SU-DHL-6 (cell line): ENCODE measurements around the gene UMODL1.

Experiments
- EZH2phosphoT487 ChIP-seq: fragments of 200-600 bp; sonication (generic), shearing (Covaris generic); conservative IDR thresholded peaks from 2 replicates; pipeline ENCODE4 v1.6.1; 2018; ENCODE audit warnings: mild to moderate bottlenecking, antibody characterized with exemption, low read length, moderate library complexity, mixed read lengths
- TF ChIP-seq, protein P1 (sequence below): fragments of 200-600 bp; sonication (generic); IDR thresholded peaks from one replicate; pipeline ENCODE4 v1.5.1; 2017; ENCODE audit warnings: antibody characterized with exemption, mild to moderate bottlenecking, low read length, moderate library complexity; ENCODE audit not compliant: insufficient read depth, poor library complexity, severe bottlenecking

- TF ChIP-seq, protein P1, sequence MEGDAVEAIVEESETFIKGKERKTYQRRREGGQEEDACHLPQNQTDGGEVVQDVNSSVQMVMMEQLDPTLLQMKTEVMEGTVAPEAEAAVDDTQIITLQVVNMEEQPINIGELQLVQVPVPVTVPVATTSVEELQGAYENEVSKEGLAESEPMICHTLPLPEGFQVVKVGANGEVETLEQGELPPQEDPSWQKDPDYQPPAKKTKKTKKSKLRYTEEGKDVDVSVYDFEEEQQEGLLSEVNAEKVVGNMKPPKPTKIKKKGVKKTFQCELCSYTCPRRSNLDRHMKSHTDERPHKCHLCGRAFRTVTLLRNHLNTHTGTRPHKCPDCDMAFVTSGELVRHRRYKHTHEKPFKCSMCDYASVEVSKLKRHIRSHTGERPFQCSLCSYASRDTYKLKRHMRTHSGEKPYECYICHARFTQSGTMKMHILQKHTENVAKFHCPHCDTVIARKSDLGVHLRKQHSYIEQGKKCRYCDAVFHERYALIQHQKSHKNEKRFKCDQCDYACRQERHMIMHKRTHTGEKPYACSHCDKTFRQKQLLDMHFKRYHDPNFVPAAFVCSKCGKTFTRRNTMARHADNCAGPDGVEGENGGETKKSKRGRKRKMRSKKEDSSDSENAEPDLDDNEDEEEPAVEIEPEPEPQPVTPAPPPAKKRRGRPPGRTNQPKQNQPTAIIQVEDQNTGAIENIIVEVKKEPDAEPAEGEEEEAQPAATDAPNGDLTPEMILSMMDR = no peak
- TF ChIP-seq EZH2phosphoT487 = no peak
These were observed 10.8 kb downstream of the UMODL1 start for GRCh38 chr21:42081931-42082381.
